ENCODE measurements around the gene WFDC12. TPM values are rescaled to one million over a fixed set of nuclear protein-coding genes. Genes with fewer than 3 reads are reported as not detected.

Gene WFDC12
- total and polyA plus RNA-seq, 2 donors (not counting 3 experiments of a cell fraction or from before 2014, with no cell fraction given): not detected

GRCh38 chr20:45121388-45121787 lies 2.9 kb downstream of the WFDC12 start:
- no peaks in the 10 kb centered on the region for H3K9me1 ChIP-seq (replicated peaks; ENCODE audit: control insufficient read depth, extremely low read depth, insufficient read depth, low read length)
- no TSS peak for BruUV-seq (replicated peaks)
- ChIA-PET POLR2A (no interaction called here), CTCF (interaction anchor here (1.5 to 2.4 kb wide), 2 partner anchors 10 to 170 kb away, joined by 7 to 13 read pairs; no protein-coding TSS in a partner anchor)
- DNase-seq (ENCODE audit: low read depth, low spot score) (no peak), FAIRE-seq (no peak)
- H3K9me3 ChIP-seq (replicated peaks; ENCODE audit: control insufficient read depth, insufficient read depth, low read length): no peaks in the 10 kb centered on the region
- intact Hi-C loops (cut with micrococcal nuclease) (no loop called here), dilution Hi-C loops (cut with MboI; ENCODE audit: extremely low pct_ligation_motif_present, low sequenced_read_pairs) (no loop called here)
- H3K36me3 ChIP-seq (ENCODE audit: control insufficient read depth in 2 of 2, extremely low read depth in 1 of 2, insufficient read depth in 2 of 2, low read length in 2 of 2): no peaks in the 10 kb centered on the region
- no peak overlapping the region for H3K9ac ChIP-seq (replicated peaks; ENCODE audit: extremely low read depth, insufficient read depth, low read length)
- no peak overlapping the region for H3K4me3 ChIP-seq (replicated peaks in 1 of 3; ENCODE audit: insufficient read depth in 1 of 3, low read depth in 1 of 3, low read length in 3 of 3)
- H3K4me1 ChIP-seq (ENCODE audit: control insufficient read depth, extremely low read depth, insufficient read depth, low read length): no peaks in the 10 kb centered on the region
- TF ChIP-seq MAX (IDR thresholded peaks at IDR 0.05; ENCODE audit: insufficient read depth, insufficient read length) (no peak), MYC (IDR thresholded peaks at IDR 0.05; ENCODE audit: low read depth, low read length) (no peak), FOS (IDR thresholded peaks at IDR 0.05; ENCODE audit: borderline replicate concordance, insufficient read depth, low read length) (no peak), POLR2AphosphoS5 (IDR thresholded peaks at IDR 0.05; ENCODE audit: insufficient read depth, low read depth, low read length) (no peak), JUN (IDR thresholded peaks at IDR 0.05; ENCODE audit: borderline replicate concordance, insufficient read depth, insufficient read length, low read depth) (no peak), POLR2A (IDR thresholded peaks at IDR 0.05; ENCODE audit: low read depth, low read length) (no peak), EZH2 (IDR thresholded peaks at IDR 0.05; ENCODE audit: borderline replicate concordance, low read depth, low read length, severe bottlenecking) (no peak), GATA2 (IDR thresholded peaks at IDR 0.05; ENCODE audit: insufficient read depth, insufficient read length, low read depth, low read length) (no peak)
- TF ChIP-seq, protein P1, sequence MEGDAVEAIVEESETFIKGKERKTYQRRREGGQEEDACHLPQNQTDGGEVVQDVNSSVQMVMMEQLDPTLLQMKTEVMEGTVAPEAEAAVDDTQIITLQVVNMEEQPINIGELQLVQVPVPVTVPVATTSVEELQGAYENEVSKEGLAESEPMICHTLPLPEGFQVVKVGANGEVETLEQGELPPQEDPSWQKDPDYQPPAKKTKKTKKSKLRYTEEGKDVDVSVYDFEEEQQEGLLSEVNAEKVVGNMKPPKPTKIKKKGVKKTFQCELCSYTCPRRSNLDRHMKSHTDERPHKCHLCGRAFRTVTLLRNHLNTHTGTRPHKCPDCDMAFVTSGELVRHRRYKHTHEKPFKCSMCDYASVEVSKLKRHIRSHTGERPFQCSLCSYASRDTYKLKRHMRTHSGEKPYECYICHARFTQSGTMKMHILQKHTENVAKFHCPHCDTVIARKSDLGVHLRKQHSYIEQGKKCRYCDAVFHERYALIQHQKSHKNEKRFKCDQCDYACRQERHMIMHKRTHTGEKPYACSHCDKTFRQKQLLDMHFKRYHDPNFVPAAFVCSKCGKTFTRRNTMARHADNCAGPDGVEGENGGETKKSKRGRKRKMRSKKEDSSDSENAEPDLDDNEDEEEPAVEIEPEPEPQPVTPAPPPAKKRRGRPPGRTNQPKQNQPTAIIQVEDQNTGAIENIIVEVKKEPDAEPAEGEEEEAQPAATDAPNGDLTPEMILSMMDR (IDR thresholded peaks at IDR 0.05; ENCODE audit: extremely low read depth in 1 of 2, insufficient read depth in 1 of 2, low read depth in 1 of 2, low read length in 2 of 2): no peak
- no peak overlapping the region for H2AFZ ChIP-seq (ENCODE audit: low read depth, low read length)
- H4K20me1 ChIP-seq (replicated peaks; ENCODE audit: control insufficient read depth, extremely low read depth, insufficient read depth, low read length): no peaks in the 10 kb centered on the region
- H3K27me3 ChIP-seq (ENCODE audit: control insufficient read depth in 2 of 2, insufficient read depth in 2 of 2, low read length in 2 of 2): peaks cover 5 to 9% of the 10 kb centered on the region in 2 experiments
- H3K27ac ChIP-seq (ENCODE audit: insufficient read depth, low read depth, low read length): no peak overlapping the region
- H3K4me2 ChIP-seq (ENCODE audit: insufficient read depth, low read length): no peak overlapping the region
- H3K79me2 ChIP-seq (ENCODE audit: control insufficient read depth, insufficient read depth, low read length): no peaks in the 10 kb centered on the region

Measured in endothelial cell of umbilical vein (primary cell).